22Rv1 (cell line): ENCODE data around the gene NOL9.

ENCODE experiments used
- CTCF ChIP-seq: fragments of 450-650 bp; IDR thresholded peaks from 2 replicates; pipeline ENCODE4 v1.5.1; 2017; ENCODE audit warnings: mild to moderate bottlenecking
- ZFX ChIP-seq: fragments of 450-650 bp; IDR thresholded peaks from 2 replicates; pipeline ENCODE4 v1.6.1; 2017; ENCODE audit warnings: antibody characterized with exemption, borderline replicate concordance

- no peak for TF ChIP-seq CTCF
- no peak for TF ChIP-seq ZFX
Measured at GRCh38 chr1:6501279-6501813, 53.0 kb downstream of the NOL9 start.
